GM10248 (cell line): ENCODE measurements around the gene RAB3IP.

Source experiments
- CTCF ChIA-PET: fragments of 300-600 bp; sonication (Branson Sonifier 250); formaldehyde crosslinking; extraction: SDS; loops from one replicate; lab custom pipeline; 2021; ENCODE audit warnings: antibody characterized with exemption; lab: Yijun Ruan, JAX
- POLR2A ChIA-PET: fragments of 350-650 bp; sonication (Branson Sonifier 250); formaldehyde crosslinking; extraction: SDS; loops from one replicate; lab custom pipeline; 2020; ENCODE audit warnings: antibody characterized with exemption; lab: Yijun Ruan, JAX
- DNase-seq: peaks from one replicate; pipeline ENCODE4 v3.0.0; 2012; ENCODE audit errors: extremely low spot score
- TF ChIP-seq, protein P1 (sequence below): IDR thresholded peaks from 2 replicates; pipeline ENCODE4 v1.5.1; 2012; ENCODE audit warnings: mild to moderate bottlenecking, low read depth; ENCODE audit errors: extremely low read depth, missing control alignments, control extremely low read depth

RAB3IP gene

GRCh38 chr12:69701826-69702225 lies 36.8 kb upstream of the RAB3IP start:
- CTCF ChIA-PET = no interaction called here
- POLR2A ChIA-PET = no interaction called here
- TF ChIP-seq, protein P1, sequence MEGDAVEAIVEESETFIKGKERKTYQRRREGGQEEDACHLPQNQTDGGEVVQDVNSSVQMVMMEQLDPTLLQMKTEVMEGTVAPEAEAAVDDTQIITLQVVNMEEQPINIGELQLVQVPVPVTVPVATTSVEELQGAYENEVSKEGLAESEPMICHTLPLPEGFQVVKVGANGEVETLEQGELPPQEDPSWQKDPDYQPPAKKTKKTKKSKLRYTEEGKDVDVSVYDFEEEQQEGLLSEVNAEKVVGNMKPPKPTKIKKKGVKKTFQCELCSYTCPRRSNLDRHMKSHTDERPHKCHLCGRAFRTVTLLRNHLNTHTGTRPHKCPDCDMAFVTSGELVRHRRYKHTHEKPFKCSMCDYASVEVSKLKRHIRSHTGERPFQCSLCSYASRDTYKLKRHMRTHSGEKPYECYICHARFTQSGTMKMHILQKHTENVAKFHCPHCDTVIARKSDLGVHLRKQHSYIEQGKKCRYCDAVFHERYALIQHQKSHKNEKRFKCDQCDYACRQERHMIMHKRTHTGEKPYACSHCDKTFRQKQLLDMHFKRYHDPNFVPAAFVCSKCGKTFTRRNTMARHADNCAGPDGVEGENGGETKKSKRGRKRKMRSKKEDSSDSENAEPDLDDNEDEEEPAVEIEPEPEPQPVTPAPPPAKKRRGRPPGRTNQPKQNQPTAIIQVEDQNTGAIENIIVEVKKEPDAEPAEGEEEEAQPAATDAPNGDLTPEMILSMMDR = no peak
- no peak for DNase-seq

DNA sequence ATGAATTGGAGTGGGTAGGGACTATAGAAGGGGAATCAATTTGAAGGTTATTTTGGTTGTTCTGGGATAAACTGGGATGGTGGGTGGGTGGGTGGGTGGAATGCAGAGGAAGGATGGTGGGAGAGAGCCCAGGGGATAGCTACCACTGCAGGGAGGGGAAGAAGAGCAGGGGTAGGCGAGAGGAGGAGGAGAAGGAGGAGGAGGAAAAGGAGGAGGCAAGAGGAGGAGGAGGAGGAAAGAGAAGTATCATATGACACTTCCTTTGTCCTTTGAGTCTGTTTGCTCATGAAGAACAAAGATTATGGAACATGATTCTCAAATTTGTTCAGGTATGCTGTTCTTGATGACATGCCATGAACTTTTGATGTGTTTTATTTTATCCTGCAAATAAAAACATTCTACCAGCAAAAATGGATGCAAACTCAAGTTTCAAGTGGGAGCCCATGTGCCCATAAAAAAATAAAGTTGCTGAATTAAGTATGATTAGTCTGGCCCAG lies 35.5 kb upstream of the RAB3IP start:
- ChIA-PET POLR2A (no interaction called here), CTCF (no interaction called here)
- TF ChIP-seq, protein P1 = no peak
- no peak for DNase-seq

DNA sequence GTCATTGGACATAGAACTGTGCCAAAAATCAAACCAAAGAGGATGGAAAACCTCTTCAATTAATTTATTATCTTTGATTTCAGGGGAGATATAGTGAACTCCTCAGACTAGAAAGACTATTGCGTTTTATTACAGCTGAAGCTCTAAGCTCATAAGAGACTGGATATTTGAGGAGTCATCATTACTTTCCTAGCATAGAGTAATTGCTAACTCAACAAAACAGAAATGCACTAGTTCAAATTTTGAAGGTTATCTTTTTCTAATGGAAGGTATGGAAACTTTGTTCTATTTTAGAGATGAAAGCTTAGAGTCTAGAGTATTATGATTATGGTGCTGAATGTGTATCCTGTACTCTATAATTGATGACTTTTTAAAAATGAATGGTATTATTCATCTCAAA lies 34.3 kb upstream of the RAB3IP start:
- CTCF ChIA-PET = interaction anchor here (2.0 kb wide), 1 partner anchor 32 kb away, joined by 4 read pairs; no protein-coding TSS in a partner anchor
- TF ChIP-seq, protein P1 = no peak
- POLR2A ChIA-PET = no interaction called here
- no peak for DNase-seq

DNA sequence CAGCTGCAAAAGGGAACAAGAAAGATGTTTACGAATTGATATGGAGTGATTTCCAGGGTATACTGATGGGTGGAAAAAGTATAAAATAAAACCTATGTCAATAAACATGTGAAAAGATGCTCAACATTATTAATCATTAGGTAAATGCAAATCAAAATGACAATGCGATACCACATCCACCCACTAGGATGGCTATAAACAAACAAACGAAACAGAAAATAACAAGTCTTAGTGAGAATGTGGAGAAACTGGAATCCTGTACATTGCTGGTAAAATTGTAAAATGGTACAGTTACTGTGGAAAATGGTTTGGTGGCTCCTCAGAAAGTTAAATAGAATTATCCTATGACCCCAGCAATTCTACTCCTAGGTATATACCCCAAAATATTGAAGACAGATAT lies 30.0 kb upstream of the RAB3IP start:
- ChIA-PET CTCF (no interaction called here), POLR2A (no interaction called here)
- DNase-seq = no peak
- TF ChIP-seq, protein P1 = no peak

DNA sequence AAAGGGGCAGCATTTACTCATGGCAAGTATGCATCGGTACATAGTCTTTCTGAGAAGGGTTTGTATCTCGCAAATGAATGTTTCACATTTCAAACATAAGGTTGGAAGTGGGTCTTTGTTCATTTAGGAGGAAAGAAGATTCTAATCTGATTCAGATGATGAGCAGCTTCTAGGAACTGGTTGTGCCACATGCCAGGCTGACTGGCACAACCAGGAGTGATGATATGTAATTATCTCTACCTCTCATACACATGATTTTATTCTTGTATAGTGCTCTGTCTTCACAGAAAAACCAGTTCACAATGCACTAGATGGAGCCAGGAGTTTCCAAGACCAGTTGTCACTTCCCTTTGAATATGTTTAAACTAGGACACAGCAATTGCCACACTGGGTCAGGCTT lies 25.8 kb upstream of the RAB3IP start:
- no peak for DNase-seq
- TF ChIP-seq, protein P1 = no peak
- ChIA-PET POLR2A (no interaction called here), CTCF (no interaction called here)

DNA sequence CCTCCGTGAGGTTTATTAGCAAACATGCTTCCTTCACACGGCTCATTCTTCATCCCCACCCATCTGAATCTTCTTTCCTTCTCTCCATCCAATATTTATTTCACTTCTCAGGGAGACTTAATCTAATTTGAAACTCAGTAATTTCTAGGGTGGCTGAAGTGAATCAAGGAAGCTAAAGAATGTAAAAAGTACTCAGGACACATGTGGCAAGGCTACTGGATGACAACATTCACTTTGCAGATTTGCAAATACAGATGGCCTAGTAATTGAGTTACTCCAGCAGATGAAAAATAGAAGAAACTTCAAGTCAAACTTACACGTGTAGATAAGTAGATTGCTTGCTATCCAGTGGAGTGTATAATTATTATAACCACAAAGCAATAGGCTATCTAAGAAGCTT lies 24.1 kb upstream of the RAB3IP start:
- no peak for DNase-seq
- POLR2A ChIA-PET = no interaction called here
- CTCF ChIA-PET = no interaction called here
- TF ChIP-seq, protein P1 = no peak
